Measurements from ENCODE around the gene NEK7.

Gene NEK7

DNA sequence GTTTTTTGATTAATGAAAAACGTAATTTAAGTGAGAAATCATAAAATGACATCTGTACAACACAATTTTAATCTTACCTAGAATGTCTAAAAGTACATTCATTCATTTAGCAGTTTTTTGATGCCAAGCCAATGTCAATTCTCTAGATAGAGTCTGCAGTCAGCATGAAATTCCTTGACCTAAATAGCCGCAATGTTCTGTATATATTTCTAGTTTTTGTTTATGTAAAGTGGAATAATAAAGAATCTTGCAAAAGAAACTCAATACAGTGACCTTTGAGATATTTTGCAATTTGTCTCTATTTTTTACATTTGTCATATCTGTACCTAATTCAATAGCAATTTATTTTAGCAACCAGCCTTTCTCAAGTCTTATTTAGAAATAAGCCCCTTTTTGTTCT is 207.7 kb downstream of the NEK7 start:
- Histone ChIP-seq H3K9me3 (replicated peaks; ENCODE audit: low read length) (no peaks in the 10 kb centered on the region), H3K9ac (ENCODE audit: low read depth, low read length) (no peak overlapping the region), H3K4me1 (ENCODE audit: control insufficient read depth, insufficient read depth, low read length) (no peaks in the 10 kb centered on the region), H3K4me2 (ENCODE audit: low read length) (no peak overlapping the region), H3K4me3 (ENCODE audit: low read length) (no peak overlapping the region), H3K27me3 (ENCODE audit: control insufficient read depth, insufficient read depth, low read length) (no peaks in the 10 kb centered on the region), H3K36me3 (ENCODE audit: insufficient read depth, low read length) (no peaks in the 10 kb centered on the region)

DNA sequence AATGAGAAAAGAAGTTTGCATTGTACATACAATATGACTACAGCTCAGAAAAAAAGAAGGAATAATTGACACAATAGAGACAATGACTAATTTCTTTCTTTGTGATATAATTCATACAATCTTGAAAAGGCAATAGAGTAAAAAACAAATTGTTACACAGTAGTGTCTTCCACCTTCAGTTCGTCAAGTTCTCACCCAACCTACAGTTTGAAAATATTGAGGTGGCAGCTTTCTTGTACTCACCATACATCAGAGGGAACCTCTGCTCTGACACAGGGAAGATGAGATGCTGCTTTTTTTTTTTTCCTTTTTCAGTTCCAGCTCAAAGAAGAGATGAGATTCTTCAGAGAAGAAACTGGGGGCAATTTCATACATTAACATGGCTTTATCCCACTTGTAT is 210.5 kb downstream of the NEK7 start:
- Histone ChIP-seq H3K9ac (ENCODE audit: low read depth, low read length) (no peak overlapping the region), H3K4me1 (ENCODE audit: control insufficient read depth, insufficient read depth, low read length) (no peaks in the 10 kb centered on the region), H3K4me3 (ENCODE audit: low read length) (no peak overlapping the region), H3K36me3 (ENCODE audit: insufficient read depth, low read length) (no peaks in the 10 kb centered on the region), H3K4me2 (ENCODE audit: low read length) (no peak overlapping the region), H3K27me3 (ENCODE audit: control insufficient read depth, insufficient read depth, low read length) (no peaks in the 10 kb centered on the region), H3K9me3 (replicated peaks; ENCODE audit: low read length) (no peaks in the 10 kb centered on the region)

- Histone ChIP-seq H3K4me2 (ENCODE audit: low read length) (no peak overlapping the region), H3K4me1 (ENCODE audit: control insufficient read depth, insufficient read depth, low read length) (no peaks in the 10 kb centered on the region), H3K4me3 (ENCODE audit: low read length) (no peak overlapping the region), H3K9ac (ENCODE audit: low read depth, low read length) (no peak overlapping the region), H3K9me3 (replicated peaks; ENCODE audit: low read length) (no peaks in the 10 kb centered on the region), H3K27me3 (ENCODE audit: control insufficient read depth, insufficient read depth, low read length) (no peaks in the 10 kb centered on the region), H3K36me3 (ENCODE audit: insufficient read depth, low read length) (no peaks in the 10 kb centered on the region)
These were observed 214.2 kb downstream of the NEK7 start for GRCh38 chr1:198370996-198371395.

Measured in skeletal muscle satellite cell (primary cell).